H9 (cell line): ENCODE results near the gene ADARB2. TPM values are rescaled to one million over a fixed set of nuclear protein-coding genes. Genes with fewer than 3 reads are reported as not detected.

Experiments
- DNase-seq: peaks from one replicate; pipeline ENCODE4 v3.0.0-alpha.2; 2017
- H2AFZ ChIP-seq: one replicate; pipeline ENCODE4 v1.6.1; 2013; ENCODE audit warnings: mild to moderate bottlenecking, low read length, control low read depth, moderate library complexity
- H2AK5ac ChIP-seq: 2 replicates; pipeline ENCODE4 v1.6.1; 2013; ENCODE audit warnings: low read length, control low read depth, mixed read lengths; ENCODE audit not compliant: insufficient read length
- H2BK120ac ChIP-seq: one replicate; pipeline ENCODE4 v1.6.1; 2013; ENCODE audit warnings: low read depth, mild to moderate bottlenecking, low read length, control low read depth, inconsistent platforms; ENCODE audit not compliant: poor library complexity, severe bottlenecking
- H2BK12ac ChIP-seq: 2 replicates; pipeline ENCODE4 v1.6.1; 2013; ENCODE audit warnings: low read length, control low read depth, mixed read lengths, low read depth; ENCODE audit not compliant: insufficient read length
- H2BK15ac ChIP-seq: 2 replicates; pipeline ENCODE4 v1.6.1; 2013; ENCODE audit warnings: low read depth, low read length, control low read depth
- H2BK20ac ChIP-seq: one replicate; pipeline ENCODE4 v1.6.1; 2013; ENCODE audit warnings: low read depth, mild to moderate bottlenecking, low read length, control low read depth, inconsistent platforms; ENCODE audit not compliant: poor library complexity, severe bottlenecking
- H2BK5ac ChIP-seq: 2 replicates; pipeline ENCODE4 v1.6.1; 2013; ENCODE audit warnings: low read length, control low read depth, mixed read lengths; ENCODE audit not compliant: insufficient read length
- H3K14ac ChIP-seq: 2 replicates; pipeline ENCODE4 v1.6.1; 2013; ENCODE audit warnings: low read length, control low read depth; ENCODE audit not compliant: insufficient read depth
- H3K18ac ChIP-seq: 2 replicates; pipeline ENCODE4 v1.6.1; 2013; ENCODE audit warnings: low read depth, mild to moderate bottlenecking, mixed read lengths, low read length, control low read depth; ENCODE audit not compliant: insufficient read length
- H3K23ac ChIP-seq: 2 replicates; pipeline ENCODE4 v1.6.1; 2013; ENCODE audit warnings: low read length, control low read depth, mixed read lengths, low read depth; ENCODE audit not compliant: insufficient read length
- H3K23me2 ChIP-seq: 2 replicates; pipeline ENCODE4 v1.6.1; 2013; ENCODE audit warnings: low read depth, mild to moderate bottlenecking, mixed read lengths, low read length, control low read depth; ENCODE audit not compliant: insufficient read length, poor library complexity, severe bottlenecking
- H3K27ac ChIP-seq: 2 replicates; pipeline ENCODE4 v1.5.1; 2013; ENCODE audit warnings: low read length, control low read depth, mixed read lengths, low read depth; ENCODE audit not compliant: insufficient read length
- H3K27me3 ChIP-seq: 2 replicates; pipeline ENCODE4 v1.6.1; 2013; ENCODE audit warnings: low read length, control low read depth, inconsistent platforms; ENCODE audit not compliant: insufficient read depth
- H3K4ac ChIP-seq: 2 replicates; pipeline ENCODE4 v1.6.1; 2013; ENCODE audit warnings: low read depth, mild to moderate bottlenecking, control low read depth, inconsistent platforms, low read length, moderate library complexity
- H3K4me1 ChIP-seq: 2 replicates; pipeline ENCODE4 v1.6.1; 2013; ENCODE audit warnings: low read length, control low read depth, inconsistent platforms; ENCODE audit not compliant: insufficient read depth
- H3K4me2 ChIP-seq: 2 replicates; pipeline ENCODE4 v1.6.1; 2013; ENCODE audit warnings: low read length, control low read depth, mixed read lengths; ENCODE audit not compliant: insufficient read length, insufficient read depth
- H3K56ac ChIP-seq: 2 replicates; pipeline ENCODE4 v1.6.1; 2013; ENCODE audit warnings: low read depth, mild to moderate bottlenecking, mixed read lengths, low read length, control low read depth; ENCODE audit not compliant: insufficient read length
- H3K79me1 ChIP-seq: 2 replicates; pipeline ENCODE4 v1.6.1; 2013; ENCODE audit warnings: low read depth, mild to moderate bottlenecking, moderate library complexity, low read length, control low read depth, inconsistent platforms; ENCODE audit not compliant: insufficient read depth, poor library complexity, severe bottlenecking
- H3K79me2 ChIP-seq: 2 replicates; pipeline ENCODE4 v1.6.1; 2013; ENCODE audit warnings: low read length, control low read depth, inconsistent platforms; ENCODE audit not compliant: insufficient read depth
- H3K9ac ChIP-seq: 2 replicates; pipeline ENCODE4 v1.6.1; 2013; ENCODE audit warnings: low read length, control low read depth, mixed read lengths; ENCODE audit not compliant: insufficient read length; ENCODE audit errors: extremely low read depth
- H3K9me3 ChIP-seq: one replicate; pipeline ENCODE4 v1.6.1; 2013; ENCODE audit warnings: low read depth, low read length, inconsistent platforms; ENCODE audit not compliant: control insufficient read depth
- H3T11ph ChIP-seq: one replicate; pipeline ENCODE4 v1.6.1; 2013; ENCODE audit warnings: mild to moderate bottlenecking, low read length, control low read depth, inconsistent platforms
- H4K20me1 ChIP-seq: one replicate; pipeline ENCODE4 v1.6.1; 2013; ENCODE audit not compliant: control insufficient read depth, insufficient read length, insufficient read depth
- H4K5ac ChIP-seq: 2 replicates; pipeline ENCODE4 v1.6.1; 2013; ENCODE audit warnings: low read depth, mild to moderate bottlenecking, mixed read lengths, low read length, control low read depth; ENCODE audit not compliant: insufficient read length
- H4K8ac ChIP-seq: replicated peaks from 2 replicates; pipeline ENCODE4 v1.6.1; 2013; ENCODE audit warnings: low read length, control low read depth, mixed read lengths, low read depth; ENCODE audit not compliant: insufficient read length
- H4K91ac ChIP-seq: 2 replicates; pipeline ENCODE4 v1.6.1; 2013; ENCODE audit warnings: low read depth, mild to moderate bottlenecking, moderate library complexity, mixed read lengths, low read length, control low read depth; ENCODE audit not compliant: insufficient read length
- H3K27ac Mint-ChIP-seq, 3 experiments: 2 replicates in 2 of 3; 3 replicates in 1 of 3; pipeline ENCODE4 v1.8.0; 2020 to 2021; ENCODE audit warnings: mixed read lengths in 3 of 3, mild to moderate bottlenecking in 1 of 3, moderate library complexity in 1 of 3
- H3K27me3 Mint-ChIP-seq: 2 replicates; pipeline ENCODE4 v1.8.0; 2021; ENCODE audit warnings: low read depth, mild to moderate bottlenecking, moderate library complexity, mixed read lengths
- H3K36me3 Mint-ChIP-seq, 3 experiments: 2 replicates in 2 of 3; 3 replicates in 1 of 3; pipeline ENCODE4 v1.8.0; 2020 to 2021; ENCODE audit warnings: low read depth in 3 of 3, mixed read lengths in 3 of 3; ENCODE audit not compliant: insufficient read depth in 1 of 3
- H3K4me1 Mint-ChIP-seq, 2 experiments: 2 replicates each; pipeline ENCODE4 v1.8.0; 2020; ENCODE audit warnings: mixed read lengths in 2 of 2
- H3K4me3 Mint-ChIP-seq, 2 experiments: 2 replicates in 1 of 2; 3 replicates in 1 of 2; pipeline ENCODE4 v1.8.0; 2020 to 2021; ENCODE audit warnings: mild to moderate bottlenecking in 2 of 2, mixed read lengths in 2 of 2, moderate library complexity in 1 of 2
- H3K9me3 Mint-ChIP-seq, 2 experiments: 2 replicates in 1 of 2; 3 replicates in 1 of 2; pipeline ENCODE4 v1.8.0; 2020; ENCODE audit warnings: mild to moderate bottlenecking in 2 of 2, mixed read lengths in 2 of 2, moderate library complexity in 1 of 2
- WGBS: extraction: QIAGEN DNeasy Blood & Tissue Kit; methylation state at CpG from one replicate; pipeline ENCODE4 v1.1.7; 2013; ENCODE audit warnings: missing lambda C conversion rate, low lambda C conversion rate, mixed read lengths; ENCODE audit not compliant: insufficient read length; ENCODE audit errors: extremely low coverage; 5-methylcytosine and 5-hydroxymethylcytosine counted together
- total RNA-seq: library from RNA; stranded (reverse); gene quantifications from 2 replicates; pipeline ENCODE4 v1.2.1, GENCODE V29; 2021
- TF ChIP-seq, protein P1 (sequence below): fragments of 200-600 bp; sonication (generic); conservative IDR thresholded peaks from 3 replicates; pipeline ENCODE4 v1.8.0; 2021; ENCODE audit warnings: antibody characterized with exemption, mild to moderate bottlenecking

ADARB2 gene
- total RNA-seq, 1 experiment from 2014 or later = 0.87 TPM

DNA sequence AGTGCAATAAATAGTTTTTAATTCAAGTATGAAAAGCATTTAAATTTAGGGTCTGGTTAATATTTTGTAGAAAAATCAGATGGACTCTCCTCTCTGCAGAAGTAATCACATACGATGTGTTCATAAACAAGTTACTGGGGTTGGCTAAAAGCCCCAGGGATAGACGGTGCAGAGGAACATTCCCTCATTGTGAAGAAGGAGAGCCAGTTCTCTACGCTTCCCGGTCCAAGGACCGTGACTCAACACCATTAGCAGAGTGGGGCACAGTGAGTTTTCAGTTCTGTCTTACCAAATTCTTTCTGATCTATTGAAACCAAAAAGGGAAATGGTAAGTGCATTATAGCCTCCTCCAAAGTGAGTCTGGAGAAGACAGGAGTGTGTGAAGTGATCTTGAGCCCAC lies 353.3 kb downstream of the ADARB2 start:
- no peak overlapping the region for H3K18ac ChIP-seq
- H2BK15ac ChIP-seq = no peak overlapping the region
- H3K56ac ChIP-seq = no peak overlapping the region
- H3K4ac ChIP-seq = no peak overlapping the region
- H3K4me1 Mint-ChIP-seq = peaks cover 30 to 33% of the 10 kb centered on the region in 2 experiments
- H4K20me1 ChIP-seq = no peaks in the 10 kb centered on the region
- no peak overlapping the region for H2BK20ac ChIP-seq
- H3K27me3 ChIP-seq = peaks cover 3% of the 10 kb centered on the region; the same call in 1 of the 2 replicates
- no peak overlapping the region for H2BK120ac ChIP-seq
- peaks cover 0 to 16% (median 1%) of the 10 kb centered on the region in 3 experiments; a peak in 2 of 7 replicates for H3K36me3 Mint-ChIP-seq
- no peaks in the 10 kb centered on the region for H3K79me1 ChIP-seq
- H3K27ac ChIP-seq = no peak overlapping the region
- no peak overlapping the region for H4K8ac ChIP-seq
- no peak overlapping the region for H3K14ac ChIP-seq
- H2BK12ac ChIP-seq = no peak overlapping the region
- TF ChIP-seq, protein P1, sequence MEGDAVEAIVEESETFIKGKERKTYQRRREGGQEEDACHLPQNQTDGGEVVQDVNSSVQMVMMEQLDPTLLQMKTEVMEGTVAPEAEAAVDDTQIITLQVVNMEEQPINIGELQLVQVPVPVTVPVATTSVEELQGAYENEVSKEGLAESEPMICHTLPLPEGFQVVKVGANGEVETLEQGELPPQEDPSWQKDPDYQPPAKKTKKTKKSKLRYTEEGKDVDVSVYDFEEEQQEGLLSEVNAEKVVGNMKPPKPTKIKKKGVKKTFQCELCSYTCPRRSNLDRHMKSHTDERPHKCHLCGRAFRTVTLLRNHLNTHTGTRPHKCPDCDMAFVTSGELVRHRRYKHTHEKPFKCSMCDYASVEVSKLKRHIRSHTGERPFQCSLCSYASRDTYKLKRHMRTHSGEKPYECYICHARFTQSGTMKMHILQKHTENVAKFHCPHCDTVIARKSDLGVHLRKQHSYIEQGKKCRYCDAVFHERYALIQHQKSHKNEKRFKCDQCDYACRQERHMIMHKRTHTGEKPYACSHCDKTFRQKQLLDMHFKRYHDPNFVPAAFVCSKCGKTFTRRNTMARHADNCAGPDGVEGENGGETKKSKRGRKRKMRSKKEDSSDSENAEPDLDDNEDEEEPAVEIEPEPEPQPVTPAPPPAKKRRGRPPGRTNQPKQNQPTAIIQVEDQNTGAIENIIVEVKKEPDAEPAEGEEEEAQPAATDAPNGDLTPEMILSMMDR = no peak
- H2AK5ac ChIP-seq = no peak overlapping the region
- no peak for DNase-seq
- WGBS = no CpG with 5 or more reads among the region's 5 CpGs
- no peaks in the 10 kb centered on the region for H3K79me2 ChIP-seq
- no peaks in the 10 kb centered on the region for H3K9me3 ChIP-seq
- no peak overlapping the region for H3T11ph ChIP-seq
- H3K4me3 Mint-ChIP-seq = no peak overlapping the region
- H3K4me1 ChIP-seq = peaks cover 3% of the 10 kb centered on the region; the same call in 1 of the 2 replicates
- H3K27me3 Mint-ChIP-seq = peaks cover 2% of the 10 kb centered on the region; the same call in 1 of the 2 replicates
- no peaks in the 10 kb centered on the region for H3K23me2 ChIP-seq
- H4K5ac ChIP-seq = no peak overlapping the region
- H3K9me3 Mint-ChIP-seq = peaks cover 3 to 5% of the 10 kb centered on the region in 2 experiments; a peak in 2 of 5 replicates
- H3K9ac ChIP-seq = no peak overlapping the region
- H2BK5ac ChIP-seq = no peak overlapping the region
- no peak overlapping the region for H3K4me2 ChIP-seq
- H4K91ac ChIP-seq = no peak overlapping the region
- H2AFZ ChIP-seq = no peak overlapping the region
- H3K27ac Mint-ChIP-seq = no peak overlapping the region
- no peak overlapping the region for H3K23ac ChIP-seq
